Duodenal mucosa (tissue), 2 donors: ENCODE measurements around the gene VEZT.

Experiments used
- H3K27ac ChIP-seq: one replicate; pipeline ENCODE4 v1.7.0; 2013; ENCODE audit warnings: low read depth, low read length
- H3K27me3 ChIP-seq, 2 donors: one replicate each; pipeline ENCODE4 v1.7.0; 2013; ENCODE audit warnings: low read length in 2 of 2, control low read depth in 1 of 2; ENCODE audit not compliant: insufficient read depth in 2 of 2, control insufficient read depth in 1 of 2
- H3K36me3 ChIP-seq, 2 donors: one replicate each; pipeline ENCODE4 v1.7.0; 2013; ENCODE audit warnings: low read length in 2 of 2, control low read depth in 1 of 2; ENCODE audit not compliant: insufficient read depth in 2 of 2, control insufficient read depth in 1 of 2
- H3K4me1 ChIP-seq, 2 donors: one replicate each; pipeline ENCODE4 v1.7.0; 2013; ENCODE audit warnings: low read length in 2 of 2, control low read depth in 1 of 2; ENCODE audit not compliant: insufficient read depth in 2 of 2, control insufficient read depth in 1 of 2
- H3K4me3 ChIP-seq, 2 donors: one replicate each; pipeline ENCODE4 v1.7.0; 2013; ENCODE audit warnings: low read length in 2 of 2, low read depth in 1 of 2
- H3K9ac ChIP-seq, 2 donors: one replicate each; pipeline ENCODE4 v1.7.0; 2013; ENCODE audit warnings: low read length in 2 of 2, low read depth in 1 of 2
- H3K9me3 ChIP-seq, 2 donors: one replicate each; pipeline ENCODE4 v1.7.0; 2013; ENCODE audit warnings: low read length in 2 of 2, control low read depth in 1 of 2; ENCODE audit not compliant: control insufficient read depth in 1 of 2

The VEZT gene

DNA sequence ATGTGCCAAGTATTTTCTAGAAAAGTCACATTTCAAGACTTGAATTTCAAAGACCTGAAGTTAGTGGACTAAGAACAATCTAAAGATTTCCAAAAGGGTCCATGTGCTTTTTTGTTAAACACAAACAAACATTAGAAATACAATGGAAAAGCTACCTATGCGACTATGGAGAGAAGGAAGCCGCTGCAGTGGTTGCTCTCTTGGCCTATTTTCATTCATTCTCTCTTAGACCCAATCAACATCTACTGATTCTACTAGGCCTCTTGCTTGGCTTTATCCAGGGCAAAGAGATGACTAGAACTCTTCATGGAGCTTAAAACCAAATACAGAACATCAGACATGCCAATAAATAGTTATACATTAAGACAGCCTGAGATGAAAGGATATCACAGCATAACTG is 10.2 kb upstream of the VEZT start:
- Histone ChIP-seq H3K4me1 (peaks cover 6 to 18% of the 10 kb centered on the region in 2 donors), H3K9me3 (no peaks in the 10 kb centered on the region), H3K4me3 (no peak overlapping the region), H3K36me3 (no peaks in the 10 kb centered on the region), H3K27ac (no peak overlapping the region), H3K27me3 (no peaks in the 10 kb centered on the region), H3K9ac (no peak overlapping the region)

DNA sequence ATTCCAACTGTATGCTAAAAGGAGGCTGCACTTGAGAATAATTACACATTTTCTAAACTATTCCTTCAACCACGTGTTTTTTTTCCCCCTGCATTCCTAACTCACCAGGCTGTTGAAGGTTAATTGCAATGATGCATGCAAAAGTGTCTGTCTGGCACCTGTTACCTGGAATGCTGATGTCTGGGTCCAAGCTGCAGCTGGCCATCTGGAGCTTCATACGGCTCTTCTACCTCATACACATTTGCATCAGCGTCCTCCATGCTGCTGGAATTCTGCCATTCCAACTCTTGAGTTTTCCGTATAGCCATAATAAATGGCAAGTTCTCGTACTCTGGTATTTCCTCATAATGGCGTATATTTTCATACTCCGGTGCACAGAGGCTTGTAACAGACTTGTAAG is 8.9 kb upstream of the VEZT start:
- Histone ChIP-seq H3K4me3 (no peak overlapping the region), H3K27me3 (no peaks in the 10 kb centered on the region), H3K9me3 (no peaks in the 10 kb centered on the region), H3K9ac (no peak overlapping the region), H3K4me1 (peaks cover 6 to 18% of the 10 kb centered on the region in 2 donors), H3K36me3 (no peaks in the 10 kb centered on the region), H3K27ac (no peak overlapping the region)

DNA sequence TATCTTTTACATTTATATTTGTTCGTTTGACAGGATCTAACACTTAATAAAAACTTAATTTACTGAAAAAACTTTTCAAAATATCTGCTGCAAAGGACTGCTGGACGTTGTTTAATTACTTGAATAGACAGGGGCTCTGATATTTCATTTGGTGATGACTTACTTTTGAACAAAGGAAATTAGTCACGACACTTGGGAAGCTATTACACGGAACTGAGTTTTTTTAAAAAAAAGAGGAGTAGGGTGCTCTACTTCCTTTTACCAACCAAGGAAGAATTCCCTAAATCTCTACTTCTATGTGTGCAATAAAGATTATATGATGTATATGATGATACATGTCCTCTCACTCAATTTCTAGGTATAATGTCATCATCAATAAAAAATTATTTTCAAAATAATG is 5.0 kb upstream of the VEZT start:
- Histone ChIP-seq H3K4me1 (no peaks in the 10 kb centered on the region), H3K36me3 (no peaks in the 10 kb centered on the region), H3K27me3 (no peaks in the 10 kb centered on the region), H3K4me3 (no peak overlapping the region), H3K9me3 (no peaks in the 10 kb centered on the region), H3K9ac (no peak overlapping the region), H3K27ac (no peak overlapping the region)

DNA sequence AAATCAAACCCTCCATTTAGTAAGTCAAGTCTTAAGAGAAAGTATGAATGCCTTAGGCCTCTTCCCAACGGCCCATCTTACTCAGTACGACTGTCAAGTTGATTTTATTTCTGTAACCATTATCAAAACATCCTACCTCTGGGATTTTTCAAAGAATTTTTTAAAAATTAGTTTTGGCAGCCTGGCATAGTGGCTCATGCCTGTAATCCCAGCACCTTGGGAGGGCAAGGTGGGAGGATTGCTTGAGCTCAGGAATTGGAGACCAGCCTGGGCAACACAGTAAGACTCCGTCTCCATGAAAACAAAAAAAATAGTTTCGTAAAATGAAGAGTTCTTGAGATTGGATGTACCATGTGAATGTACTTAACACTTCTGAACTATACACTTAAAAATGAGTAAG is 4.5 kb upstream of the VEZT start:
- no peaks in the 10 kb centered on the region for H3K9me3 ChIP-seq
- H3K4me1 ChIP-seq, result no peaks in the 10 kb centered on the region
- no peak overlapping the region for H3K27ac ChIP-seq
- no peak overlapping the region for H3K9ac ChIP-seq
- H3K36me3 ChIP-seq, result no peaks in the 10 kb centered on the region
- H3K4me3 ChIP-seq, result no peak overlapping the region
- H3K27me3 ChIP-seq, result no peaks in the 10 kb centered on the region

DNA sequence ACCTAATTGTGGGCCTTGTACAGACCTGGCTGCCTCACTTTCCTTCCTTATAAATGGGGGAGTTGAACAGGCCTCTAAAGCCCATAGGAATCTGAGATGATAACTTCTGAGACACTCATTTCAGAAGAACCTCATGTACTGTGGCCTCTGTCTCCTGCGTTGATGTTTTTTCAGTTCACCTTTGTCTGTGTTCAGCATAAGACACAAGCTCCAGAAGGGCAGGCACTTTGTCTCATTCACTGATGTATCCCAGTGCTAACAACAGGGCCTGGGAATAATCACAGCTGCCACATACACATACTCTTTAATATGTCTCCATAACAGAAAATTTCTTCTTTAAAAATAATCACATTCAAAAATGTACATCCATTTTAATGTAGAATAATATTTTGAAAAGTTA is 3.7 kb upstream of the VEZT start:
- Histone ChIP-seq H3K4me3 (no peak overlapping the region), H3K9me3 (no peaks in the 10 kb centered on the region), H3K27ac (no peak overlapping the region), H3K4me1 (peaks cover 0 to 3% of the 10 kb centered on the region in 2 donors), H3K36me3 (no peaks in the 10 kb centered on the region), H3K9ac (no peak overlapping the region), H3K27me3 (no peaks in the 10 kb centered on the region)

DNA sequence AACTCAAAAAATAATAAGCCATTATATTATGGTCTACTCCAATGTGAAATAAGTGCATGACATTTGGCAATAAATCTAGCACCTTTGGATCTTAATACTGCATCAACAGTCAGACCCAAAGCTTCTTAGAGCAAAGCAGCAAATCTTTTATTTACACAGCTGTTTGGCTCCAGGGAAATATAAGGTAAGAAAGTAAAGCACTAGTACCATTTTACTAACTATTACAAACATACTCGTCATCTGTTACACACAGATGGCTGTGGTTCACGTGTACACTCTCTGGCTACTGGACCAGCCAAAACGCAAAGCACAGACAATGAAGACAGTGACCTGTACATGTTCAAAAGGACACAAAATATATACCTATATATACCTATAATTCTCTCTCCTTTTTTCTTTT is 3.1 kb upstream of the VEZT start:
- Histone ChIP-seq H3K4me1 (peaks cover 0 to 3% of the 10 kb centered on the region in 2 donors), H3K9me3 (no peaks in the 10 kb centered on the region), H3K4me3 (no peak overlapping the region), H3K9ac (no peak overlapping the region), H3K27ac (no peak overlapping the region), H3K27me3 (no peaks in the 10 kb centered on the region), H3K36me3 (no peaks in the 10 kb centered on the region)

DNA sequence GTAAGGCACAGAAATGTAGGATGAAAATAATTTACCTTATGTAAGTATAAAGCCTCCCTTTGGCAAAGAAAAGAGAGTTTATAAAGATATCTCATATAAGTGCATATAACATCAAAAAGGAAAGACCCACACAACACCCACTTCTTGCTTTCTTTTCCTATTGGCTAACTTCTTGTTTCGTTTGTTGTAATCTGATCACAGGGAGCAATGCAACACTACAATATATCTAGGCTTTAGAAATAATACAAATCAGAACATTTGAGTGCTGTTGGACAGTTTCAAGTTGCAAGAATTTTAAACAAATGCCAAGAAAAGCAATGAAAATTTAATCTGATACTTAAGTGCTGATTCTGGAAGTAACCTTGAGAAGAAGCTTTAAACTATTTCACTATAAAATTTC is 1.7 kb upstream of the VEZT start:
- Histone ChIP-seq H3K36me3 (no peaks in the 10 kb centered on the region), H3K9me3 (no peaks in the 10 kb centered on the region), H3K4me1 (peaks cover 0 to 3% of the 10 kb centered on the region in 2 donors), H3K27me3 (no peaks in the 10 kb centered on the region), H3K9ac (peak overlapping the region in 1 of 2 donors; percentile 59), H3K27ac (no peak overlapping the region), H3K4me3 (peak overlapping the region; percentile 86 to 93)

DNA sequence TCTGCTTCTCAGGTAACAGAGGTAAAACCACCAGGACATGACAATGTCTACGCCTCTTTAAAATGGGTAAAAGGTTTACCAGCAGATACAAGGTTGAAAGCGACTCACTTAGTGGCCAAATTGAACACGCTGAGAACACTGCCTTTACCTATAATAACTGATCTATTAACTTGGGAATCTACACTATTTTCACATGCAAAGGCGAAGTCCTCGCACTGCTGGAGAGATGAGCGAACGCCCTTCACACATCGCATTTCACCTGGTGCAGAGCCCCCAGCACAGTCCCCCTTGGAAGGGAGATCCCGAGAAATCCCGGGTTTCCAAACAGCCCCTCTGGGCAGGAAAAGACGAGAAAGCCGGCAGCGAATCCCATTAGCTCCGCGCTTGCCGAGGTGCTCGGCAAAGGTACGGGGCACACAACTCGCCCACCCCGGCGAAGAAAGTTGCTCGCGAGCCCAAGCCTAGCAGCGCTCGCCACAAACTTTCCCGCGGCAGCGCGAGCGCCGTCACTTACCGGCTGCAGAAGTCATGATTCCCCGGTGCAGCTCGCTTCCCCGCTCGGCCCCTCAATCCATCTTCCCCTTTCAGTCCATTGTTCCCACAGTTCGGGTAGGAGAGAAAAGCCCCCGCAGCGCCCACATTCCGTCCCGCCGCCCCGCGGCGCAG is 763 bp upstream of the VEZT start:
- peak overlapping the region; percentile 86 to 93 for H3K4me3 ChIP-seq
- H3K9me3 ChIP-seq, result no peaks in the 10 kb centered on the region
- no peaks in the 10 kb centered on the region for H3K27me3 ChIP-seq
- H3K9ac ChIP-seq, result peak overlapping the region; percentile 59 to 87
- peak overlapping the region; percentile 55 for H3K27ac ChIP-seq
- H3K4me1 ChIP-seq, result peaks cover 0 to 3% of the 10 kb centered on the region in 2 donors
- H3K36me3 ChIP-seq, result no peaks in the 10 kb centered on the region

DNA sequence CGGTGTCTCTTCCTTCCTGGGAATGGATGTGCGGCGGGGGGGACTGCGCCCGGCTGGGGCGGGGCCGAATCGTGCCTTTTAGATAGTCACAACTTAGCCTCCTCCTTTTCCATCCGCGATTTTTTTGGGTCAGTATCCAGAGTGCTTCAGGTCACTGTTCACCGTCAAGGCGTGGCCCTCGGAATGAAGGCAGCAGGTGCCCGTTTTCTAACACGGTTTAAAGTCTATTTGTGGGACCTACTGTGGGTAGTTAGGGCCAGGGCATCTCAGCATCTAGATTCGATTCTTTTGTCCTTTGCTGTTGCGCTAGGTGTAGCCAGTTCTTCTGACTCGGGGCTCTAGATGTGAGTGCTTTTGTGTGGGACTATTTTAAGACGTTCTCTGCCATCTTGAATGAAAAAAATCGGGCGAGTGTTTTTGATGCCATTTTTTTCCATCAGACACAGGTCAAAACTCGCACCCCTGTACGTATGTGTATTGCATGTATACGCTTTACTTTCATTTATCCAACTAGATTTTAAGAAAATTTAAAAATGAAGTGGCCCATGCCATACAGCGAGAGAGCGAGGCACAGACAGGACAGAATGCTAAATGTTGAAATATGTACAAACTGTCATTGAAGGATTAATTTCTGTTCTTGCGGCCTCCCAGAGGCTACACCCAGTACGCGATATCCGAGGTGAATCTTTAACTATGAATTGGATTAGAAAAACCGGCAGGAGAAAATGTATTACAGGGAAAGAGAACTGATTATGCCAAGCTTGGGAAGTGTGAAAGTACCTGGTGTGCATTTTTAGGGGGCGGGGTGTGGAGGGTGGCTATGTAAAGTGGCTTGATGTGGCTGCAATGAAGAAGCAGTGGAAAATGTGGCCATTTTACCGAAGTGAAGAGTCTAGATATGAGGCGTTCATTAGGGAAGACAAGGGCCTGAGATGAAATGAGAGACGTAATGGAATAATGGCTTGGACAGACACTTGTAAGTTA is 835 bp downstream of the VEZT start:
- Histone ChIP-seq H3K4me1 (peaks cover 0 to 3% of the 10 kb centered on the region in 2 donors), H3K9ac (peak overlapping the region; percentile 91 to 93), H3K36me3 (no peaks in the 10 kb centered on the region), H3K27ac (peak overlapping the region; percentile 93), H3K9me3 (no peaks in the 10 kb centered on the region), H3K27me3 (no peaks in the 10 kb centered on the region), H3K4me3 (peak overlapping the region; percentile 93 to 97)

DNA sequence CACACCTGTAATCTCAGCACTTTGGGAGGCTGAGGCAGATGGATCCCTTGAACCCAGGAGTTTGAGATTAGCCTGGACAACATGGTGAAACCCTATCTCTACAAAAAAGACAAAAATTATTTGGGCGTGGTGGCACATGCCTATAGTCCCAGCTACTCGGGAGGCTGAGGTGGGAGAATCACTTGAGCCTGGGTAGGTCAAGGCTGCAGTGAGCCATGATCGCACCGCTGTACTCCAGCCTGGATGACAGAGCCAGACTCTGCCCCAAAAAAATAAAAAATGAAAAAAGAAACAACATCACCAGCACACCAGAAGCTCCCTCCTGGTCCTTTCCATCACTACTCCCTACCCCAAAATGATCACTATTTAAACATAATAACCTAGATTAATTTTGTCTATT is 2.6 kb downstream of the VEZT start:
- Histone ChIP-seq H3K9ac (no peak overlapping the region), H3K4me1 (peaks cover 0 to 3% of the 10 kb centered on the region in 2 donors), H3K4me3 (no peak overlapping the region), H3K27ac (no peak overlapping the region), H3K27me3 (no peaks in the 10 kb centered on the region), H3K36me3 (peaks cover 0 to 4% of the 10 kb centered on the region in 2 donors), H3K9me3 (no peaks in the 10 kb centered on the region)
